ENCODE data around the gene CCDC201. TPM values are rescaled to one million over a fixed set of nuclear protein-coding genes. Genes with fewer than 3 reads are reported as not detected.
A peak's percentile ranks its signal among the peaks of the same experiment; 100 is the strongest.

The CCDC201 gene
- polyA plus RNA-seq, 1 experiment: not detected

GRCh38 chr7:45888993-45889366 is 16.1 kb upstream of the CCDC201 start:
- Histone ChIP-seq H3K4me3 (ENCODE audit: low read depth, low read length) (peak overlapping the region; percentile 32), H3K36me3 (ENCODE audit: control insufficient read depth, insufficient read depth, low read length) (no peaks in the 10 kb centered on the region), H3K27me3 (ENCODE audit: control insufficient read depth, insufficient read depth, low read length) (peaks cover 3% of the 10 kb centered on the region)
- no peak for TF ChIP-seq CTCF (IDR thresholded peaks at IDR 0.05; ENCODE audit: insufficient read depth, low read depth, low read length)
- CTCF ChIA-PET: interaction anchor here (1.0 to 5.2 kb wide), 3 partner anchors 17 to 466 kb away, joined by 3 to 46 read pairs (median 4); partner anchors contain the start of gene IGFBP3
- POLR2A ChIA-PET: no interaction called here
- no peak for DNase-seq (ENCODE audit: low read depth)

GRCh38 chr7:45888185-45888992 is 15.5 kb upstream of the CCDC201 start, which contains the start of gene IGFBP1:
Gene IGFBP1, plus strand, starts transcription at chr7:45888488. Its CDS starts 165 bp downstream, at chr7:45888653.
- Histone ChIP-seq H3K4me3 (ENCODE audit: low read depth, low read length) (peak within 1 kb of the TSS; percentile 32), H3K27me3 (ENCODE audit: control insufficient read depth, insufficient read depth, low read length) (peaks cover 3% of the 10 kb centered on the region), H3K36me3 (ENCODE audit: control insufficient read depth, insufficient read depth, low read length) (no peaks in the 10 kb centered on the region)
- DNase-seq (ENCODE audit: low read depth): no peak
- ChIA-PET POLR2A (no interaction called here), CTCF (interaction anchor here (5.2 kb wide), 1 partner anchor 31 kb away, joined by 46 read pairs; the partner anchor contains the start of gene IGFBP3)
- no peak for TF ChIP-seq CTCF (IDR thresholded peaks at IDR 0.05; ENCODE audit: insufficient read depth, low read depth, low read length)

- no peak for TF ChIP-seq CTCF (IDR thresholded peaks at IDR 0.05; ENCODE audit: insufficient read depth, low read depth, low read length)
- no peak overlapping the region for H3K4me3 ChIP-seq (ENCODE audit: low read depth, low read length)
- POLR2A ChIA-PET: no interaction called here
- no peak for DNase-seq (ENCODE audit: low read depth)
- CTCF ChIA-PET: interaction anchor here (0.6 to 5.2 kb wide), 3 partner anchors 19 to 1425 kb away, joined by 3 to 46 read pairs (median 3); partner anchors contain the start of gene IGFBP3
- peaks cover 1% of the 10 kb centered on the region; the same call in 1 of the 2 replicates for H3K27me3 ChIP-seq (ENCODE audit: control insufficient read depth, insufficient read depth, low read length)
- H3K36me3 ChIP-seq (ENCODE audit: control insufficient read depth, insufficient read depth, low read length): no peaks in the 10 kb centered on the region
Observed at GRCh38 chr7:45886931-45887667, 14.2 kb upstream of the CCDC201 start.

GRCh38 chr7:45885264-45885882 is 12.5 kb upstream of the CCDC201 start:
- H3K4me3 ChIP-seq (ENCODE audit: low read depth, low read length): no peak overlapping the region
- H3K27me3 ChIP-seq (ENCODE audit: control insufficient read depth, insufficient read depth, low read length): peaks cover 1% of the 10 kb centered on the region; the same call in 1 of the 2 replicates
- POLR2A ChIA-PET: interaction anchor here (0.6 kb wide), 1 partner anchor 769 kb away, joined by 11 read pairs; no protein-coding TSS in a partner anchor
- no peaks in the 10 kb centered on the region for H3K36me3 ChIP-seq (ENCODE audit: control insufficient read depth, insufficient read depth, low read length)
- no peak for TF ChIP-seq CTCF (IDR thresholded peaks at IDR 0.05; ENCODE audit: insufficient read depth, low read depth, low read length)
- DNase-seq (ENCODE audit: low read depth): no peak
- CTCF ChIA-PET: interaction anchor here (0.7 to 1.1 kb wide), 2 partner anchors 1290 to 1381 kb away, joined by 3 read pairs; no protein-coding TSS in a partner anchor
